PC-3 (cell line): ENCODE results near the gene ZNF783. TPM values are rescaled to one million over a fixed set of nuclear protein-coding genes. Genes with fewer than 3 reads are reported as not detected.

Source experiments
- ATAC-seq: fragments of 200-7000 bp; cut with Tn5 transposase; 2 replicates; pipeline ENCODE4 v1.9.1; 2020; ENCODE audit warnings: mild to moderate bottlenecking, moderate library complexity
- BruUV-seq: library from RNA; stranded (reverse); fragments of 400-500 nt; replicated peaks from 2 replicates; lab custom pipeline; 2021; lab: Mats Ljungman, UMichigan
- CTCF ChIA-PET: fragments of 300-600 bp; sonication (Branson Sonifier 250); formaldehyde crosslinking; loops from one replicate; lab custom pipeline; 2022; ENCODE audit warnings: antibody characterized with exemption; lab: Charles Lee
- POLR2A ChIA-PET: fragments of 300-600 bp; sonication (Branson Sonifier 250); formaldehyde crosslinking; loops from one replicate; lab custom pipeline; 2022; ENCODE audit warnings: antibody characterized with exemption; ENCODE audit not compliant: unreplicated experiment; lab: Charles Lee
- DNase-seq: peaks from one replicate; pipeline ENCODE4 v3.0.0-alpha.2; 2015
- H2AFZ ChIP-seq: fragments of 300-600 bp; sonication (generic); 2 replicates; pipeline ENCODE4 v1.6.0; 2016; ENCODE audit warnings: antibody characterized with exemption, low read length
- H3F3A ChIP-seq: fragments of 300-600 bp; sonication (generic); one replicate; pipeline ENCODE4 v1.6.0; 2017; ENCODE audit warnings: antibody characterized with exemption, low read length, control low read depth, mild to moderate bottlenecking; ENCODE audit not compliant: unreplicated experiment
- H3K27ac ChIP-seq: fragments of 300-600 bp; sonication (generic); 2 replicates; pipeline ENCODE4 v1.5.1; 2016; ENCODE audit warnings: mild to moderate bottlenecking, low read length
- H3K27me3 ChIP-seq: fragments of 300-600 bp; sonication (generic); 2 replicates; pipeline ENCODE4 v1.6.1; 2016; ENCODE audit warnings: low read length, mixed read lengths
- H3K36me3 ChIP-seq: fragments of 300-600 bp; sonication (generic); 2 replicates; pipeline ENCODE4 v1.6.1; 2016; ENCODE audit warnings: low read depth, mixed run types, low read length, mixed read lengths
- H3K4me1 ChIP-seq: fragments of 300-600 bp; sonication (generic); 2 replicates; pipeline ENCODE4 v1.5.1; 2016; ENCODE audit warnings: low read length; ENCODE audit not compliant: insufficient read depth
- H3K4me2 ChIP-seq: fragments of 300-600 bp; sonication (generic); 2 replicates; pipeline ENCODE4 v1.6.0; 2016; ENCODE audit warnings: low read length
- H3K4me3 ChIP-seq: fragments of 300-600 bp; sonication (generic); 2 replicates; pipeline ENCODE4 v1.5.1; 2016; ENCODE audit warnings: mild to moderate bottlenecking, low read length, mixed read lengths
- H3K79me2 ChIP-seq: fragments of 300-600 bp; sonication (generic); 2 replicates; pipeline ENCODE4 v1.6.1; 2017; ENCODE audit warnings: low read length, mixed read lengths
- H3K9ac ChIP-seq: fragments of 300-600 bp; sonication (generic); 2 replicates; pipeline ENCODE4 v1.6.0; 2016; ENCODE audit warnings: mild to moderate bottlenecking, low read length
- H3K9me2 ChIP-seq: fragments of 300-600 bp; sonication (generic); replicated peaks from 2 replicates; pipeline ENCODE4 v1.6.1; 2016; ENCODE audit warnings: mixed run types, low read length, mixed read lengths
- H3K9me3 ChIP-seq: fragments of 300-600 bp; sonication (generic); 2 replicates; pipeline ENCODE4 v1.6.1; 2016; ENCODE audit warnings: low read length, mixed read lengths
- H4K20me1 ChIP-seq: fragments of 300-600 bp; sonication (generic); 2 replicates; pipeline ENCODE4 v1.6.1; 2016; ENCODE audit warnings: low read length, mixed read lengths
- CTCF ChIP-seq: fragments of 300-600 bp; sonication (generic); conservative IDR thresholded peaks from 2 replicates; pipeline ENCODE4 v1.5.1; 2017; ENCODE audit warnings: antibody characterized with exemption, low read depth, mild to moderate bottlenecking, low read length
- EZH2 ChIP-seq: fragments of 300-600 bp; sonication (generic); IDR thresholded peaks from one replicate; pipeline ENCODE4 v1.6.1; 2017; ENCODE audit warnings: antibody characterized with exemption, mild to moderate bottlenecking, low read length; ENCODE audit not compliant: unreplicated experiment
- EZH2phosphoT487 ChIP-seq: fragments of 300-600 bp; sonication (generic); IDR thresholded peaks from 2 replicates; pipeline ENCODE4 v1.6.1; 2018; ENCODE audit warnings: mild to moderate bottlenecking, antibody characterized with exemption, low read length, borderline replicate concordance
- intact Hi-C: fragments of 100-400 bp; cut with micrococcal nuclease; formaldehyde crosslinking; loops from 2 replicates; pipeline ENCODE4 v1.9.0; 2023
- total RNA-seq: library from RNA; depleted of rRNA; stranded (reverse); fragments of >200 nt; gene quantifications from 2 replicates; pipeline ENCODE4 v1.2.3, GENCODE V29; 2014

The ZNF783 gene
- total RNA-seq, 1 experiment from 2014 or later = 6.9 TPM

- Histone ChIP-seq H3K9me2 (no peaks in the 10 kb centered on the region), H3K4me3 (no peak overlapping the region), H3K27ac (no peak overlapping the region), H3K4me2 (no peak overlapping the region), H3K27me3 (no peaks in the 10 kb centered on the region), H3K79me2 (no peaks in the 10 kb centered on the region), H3K36me3 (no peaks in the 10 kb centered on the region), H2AFZ (no peak overlapping the region), H4K20me1 (no peaks in the 10 kb centered on the region), H3K9me3 (no peaks in the 10 kb centered on the region), H3K9ac (no peak overlapping the region), H3K4me1 (no peaks in the 10 kb centered on the region), H3F3A (no peaks in the 10 kb centered on the region)
- no TSS peak for BruUV-seq
- TF ChIP-seq EZH2 (no peak), EZH2phosphoT487 (no peak), CTCF (no peak)
- DNase-seq (no peak), ATAC-seq (no peak)
- ChIA-PET CTCF (no interaction called here), POLR2A (no interaction called here)
- intact Hi-C loops = no loop called here
These were observed 32.1 kb downstream of the ZNF783 start for GRCh38 chr7:149293946-149294633.

GRCh38 chr7:149294634-149295480 is 32.9 kb downstream of the ZNF783 start:
- CTCF ChIA-PET = no interaction called here
- POLR2A ChIA-PET = no interaction called here
- BruUV-seq = no TSS peak
- no peak for TF ChIP-seq EZH2
- no peak for TF ChIP-seq CTCF
- TF ChIP-seq EZH2phosphoT487 = no peak
- Histone ChIP-seq H2AFZ (no peak overlapping the region), H3K4me1 (no peaks in the 10 kb centered on the region), H3K36me3 (no peaks in the 10 kb centered on the region), H3K27ac (no peak overlapping the region), H3K9me3 (no peaks in the 10 kb centered on the region), H3K9me2 (no peaks in the 10 kb centered on the region), H3K79me2 (no peaks in the 10 kb centered on the region), H3K4me2 (no peak overlapping the region), H3K9ac (no peak overlapping the region), H3F3A (no peaks in the 10 kb centered on the region), H3K4me3 (no peak overlapping the region), H4K20me1 (no peaks in the 10 kb centered on the region), H3K27me3 (no peaks in the 10 kb centered on the region)
- intact Hi-C loops = no loop called here
- no peak for DNase-seq
- no peak for ATAC-seq

GRCh38 chr7:149295481-149295850 is 33.5 kb downstream of the ZNF783 start:
- CTCF ChIA-PET = no interaction called here
- TF ChIP-seq EZH2phosphoT487 (no peak), EZH2 (no peak), CTCF (no peak)
- no peak for DNase-seq
- H3K27me3 ChIP-seq = no peaks in the 10 kb centered on the region
- H3K27ac ChIP-seq = no peak overlapping the region
- BruUV-seq = no TSS peak
- no peak overlapping the region for H2AFZ ChIP-seq
- POLR2A ChIA-PET = no interaction called here
- H3K9me3 ChIP-seq = no peaks in the 10 kb centered on the region
- no peak overlapping the region for H3K4me3 ChIP-seq
- H4K20me1 ChIP-seq = no peaks in the 10 kb centered on the region
- H3K36me3 ChIP-seq = no peaks in the 10 kb centered on the region
- intact Hi-C loops = no loop called here
- no peaks in the 10 kb centered on the region for H3F3A ChIP-seq
- H3K4me1 ChIP-seq = no peaks in the 10 kb centered on the region
- no peak overlapping the region for H3K4me2 ChIP-seq
- H3K9me2 ChIP-seq = no peaks in the 10 kb centered on the region
- no peaks in the 10 kb centered on the region for H3K79me2 ChIP-seq
- H3K9ac ChIP-seq = no peak overlapping the region
- ATAC-seq = no peak
